Ishikawa (cell line): ENCODE measurements around the gene FAM184A.

Source experiments
- CEBPB ChIP-seq: IDR thresholded peaks from 2 replicates; pipeline ENCODE4 v1.6.1; 2012
- CREB1 ChIP-seq: IDR thresholded peaks from 2 replicates; pipeline ENCODE4 v1.6.1; 2012; ENCODE audit warnings: low read depth
- EGR1 ChIP-seq: IDR thresholded peaks from 2 replicates; pipeline ENCODE4 v1.6.1; 2012
- EP300 ChIP-seq: IDR thresholded peaks from 2 replicates; pipeline ENCODE4 v1.6.1; 2012; ENCODE audit warnings: borderline replicate concordance
- FOXM1 ChIP-seq: IDR thresholded peaks from 2 replicates; pipeline ENCODE4 v1.6.1; 2012; ENCODE audit warnings: low read depth, borderline replicate concordance
- NFIC ChIP-seq: IDR thresholded peaks from 2 replicates; pipeline ENCODE4 v1.6.1; 2012
- RAD21 ChIP-seq: IDR thresholded peaks from 2 replicates; pipeline ENCODE4 v1.6.1; 2012; ENCODE audit warnings: low read depth
- TAF1 ChIP-seq: IDR thresholded peaks from 2 replicates; pipeline ENCODE4 v1.6.1; 2012; ENCODE audit warnings: low read depth, mild to moderate bottlenecking
- TCF12 ChIP-seq: IDR thresholded peaks from 2 replicates; pipeline ENCODE4 v1.6.1; 2012; ENCODE audit warnings: low read depth
- TEAD4 ChIP-seq: IDR thresholded peaks from 2 replicates; pipeline ENCODE4 v1.6.1; 2012
- YY1 ChIP-seq: IDR thresholded peaks from 2 replicates; pipeline ENCODE4 v1.6.1; 2012; ENCODE audit warnings: low read depth
- ZBTB7A ChIP-seq: IDR thresholded peaks from 2 replicates; pipeline ENCODE4 v1.6.1; 2012; ENCODE audit warnings: low read depth
- TF ChIP-seq, protein P1 (sequence below): IDR thresholded peaks from 2 replicates; pipeline ENCODE4 v1.6.1; 2012
- TF ChIP-seq, protein P2 (sequence below): IDR thresholded peaks from 2 replicates; pipeline ENCODE4 v1.6.1; 2012
- TF ChIP-seq, protein P3 (sequence below): IDR thresholded peaks from 2 replicates; pipeline ENCODE4 v1.6.1; 2012; ENCODE audit warnings: low read depth, mild to moderate bottlenecking

The FAM184A gene

DNA sequence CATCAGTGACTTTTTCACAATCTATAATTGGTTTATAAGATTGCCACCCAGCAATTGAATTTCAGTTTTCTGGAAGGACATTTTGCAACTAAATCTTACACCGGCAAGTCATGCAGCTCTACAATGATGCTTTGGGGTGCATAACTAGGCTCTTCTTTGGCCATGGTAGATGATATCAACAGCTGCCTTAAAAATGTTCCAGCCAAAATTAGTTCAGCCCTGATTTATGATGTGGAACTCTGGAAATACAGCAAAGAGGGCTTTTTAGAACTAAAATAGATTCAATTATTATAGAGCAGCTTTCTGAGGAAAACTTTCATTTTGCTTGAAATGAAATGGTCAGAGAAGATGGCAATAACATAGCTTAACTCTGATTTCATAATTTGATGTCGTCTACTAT is 125.1 kb downstream of the FAM184A start:
- TF ChIP-seq TEAD4 (no peak), EGR1 (no peak), FOXM1 (no peak), NFIC (no peak), CEBPB (no peak), CREB1 (no peak), TAF1 (no peak), ZBTB7A (no peak), EP300 (no peak), YY1 (no peak), RAD21 (no peak), TCF12 (no peak)
- TF ChIP-seq, protein P1, sequence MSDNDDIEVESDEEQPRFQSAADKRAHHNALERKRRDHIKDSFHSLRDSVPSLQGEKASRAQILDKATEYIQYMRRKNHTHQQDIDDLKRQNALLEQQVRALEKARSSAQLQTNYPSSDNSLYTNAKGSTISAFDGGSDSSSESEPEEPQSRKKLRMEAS, result no peak
- TF ChIP-seq, protein P2, sequence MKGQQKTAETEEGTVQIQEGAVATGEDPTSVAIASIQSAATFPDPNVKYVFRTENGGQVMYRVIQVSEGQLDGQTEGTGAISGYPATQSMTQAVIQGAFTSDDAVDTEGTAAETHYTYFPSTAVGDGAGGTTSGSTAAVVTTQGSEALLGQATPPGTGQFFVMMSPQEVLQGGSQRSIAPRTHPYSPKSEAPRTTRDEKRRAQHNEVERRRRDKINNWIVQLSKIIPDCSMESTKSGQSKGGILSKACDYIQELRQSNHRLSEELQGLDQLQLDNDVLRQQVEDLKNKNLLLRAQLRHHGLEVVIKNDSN, result no peak
- TF ChIP-seq, protein P3, sequence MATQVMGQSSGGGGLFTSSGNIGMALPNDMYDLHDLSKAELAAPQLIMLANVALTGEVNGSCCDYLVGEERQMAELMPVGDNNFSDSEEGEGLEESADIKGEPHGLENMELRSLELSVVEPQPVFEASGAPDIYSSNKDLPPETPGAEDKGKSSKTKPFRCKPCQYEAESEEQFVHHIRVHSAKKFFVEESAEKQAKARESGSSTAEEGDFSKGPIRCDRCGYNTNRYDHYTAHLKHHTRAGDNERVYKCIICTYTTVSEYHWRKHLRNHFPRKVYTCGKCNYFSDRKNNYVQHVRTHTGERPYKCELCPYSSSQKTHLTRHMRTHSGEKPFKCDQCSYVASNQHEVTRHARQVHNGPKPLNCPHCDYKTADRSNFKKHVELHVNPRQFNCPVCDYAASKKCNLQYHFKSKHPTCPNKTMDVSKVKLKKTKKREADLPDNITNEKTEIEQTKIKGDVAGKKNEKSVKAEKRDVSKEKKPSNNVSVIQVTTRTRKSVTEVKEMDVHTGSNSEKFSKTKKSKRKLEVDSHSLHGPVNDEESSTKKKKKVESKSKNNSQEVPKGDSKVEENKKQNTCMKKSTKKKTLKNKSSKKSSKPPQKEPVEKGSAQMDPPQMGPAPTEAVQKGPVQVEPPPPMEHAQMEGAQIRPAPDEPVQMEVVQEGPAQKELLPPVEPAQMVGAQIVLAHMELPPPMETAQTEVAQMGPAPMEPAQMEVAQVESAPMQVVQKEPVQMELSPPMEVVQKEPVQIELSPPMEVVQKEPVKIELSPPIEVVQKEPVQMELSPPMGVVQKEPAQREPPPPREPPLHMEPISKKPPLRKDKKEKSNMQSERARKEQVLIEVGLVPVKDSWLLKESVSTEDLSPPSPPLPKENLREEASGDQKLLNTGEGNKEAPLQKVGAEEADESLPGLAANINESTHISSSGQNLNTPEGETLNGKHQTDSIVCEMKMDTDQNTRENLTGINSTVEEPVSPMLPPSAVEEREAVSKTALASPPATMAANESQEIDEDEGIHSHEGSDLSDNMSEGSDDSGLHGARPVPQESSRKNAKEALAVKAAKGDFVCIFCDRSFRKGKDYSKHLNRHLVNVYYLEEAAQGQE, result no peak

DNA sequence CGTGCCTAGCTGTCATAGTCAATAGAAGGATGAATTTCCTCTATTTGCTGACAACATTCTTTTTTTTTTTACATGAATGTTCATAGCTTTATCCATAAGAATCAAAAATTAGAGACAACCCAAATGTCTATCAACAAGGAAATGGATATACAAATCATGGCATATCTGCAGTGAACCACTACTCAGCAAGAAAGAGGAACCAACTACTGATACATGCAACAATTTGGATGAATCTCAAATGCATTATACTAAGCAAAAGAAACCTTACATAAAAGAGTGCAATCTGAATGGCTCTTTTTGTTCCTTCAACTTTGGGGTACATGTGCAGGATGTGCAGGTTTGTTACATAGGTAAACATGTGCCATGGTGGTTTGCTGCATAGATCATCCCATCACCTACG is 125.8 kb downstream of the FAM184A start:
- TF ChIP-seq CREB1 (no peak), NFIC (no peak)

DNA sequence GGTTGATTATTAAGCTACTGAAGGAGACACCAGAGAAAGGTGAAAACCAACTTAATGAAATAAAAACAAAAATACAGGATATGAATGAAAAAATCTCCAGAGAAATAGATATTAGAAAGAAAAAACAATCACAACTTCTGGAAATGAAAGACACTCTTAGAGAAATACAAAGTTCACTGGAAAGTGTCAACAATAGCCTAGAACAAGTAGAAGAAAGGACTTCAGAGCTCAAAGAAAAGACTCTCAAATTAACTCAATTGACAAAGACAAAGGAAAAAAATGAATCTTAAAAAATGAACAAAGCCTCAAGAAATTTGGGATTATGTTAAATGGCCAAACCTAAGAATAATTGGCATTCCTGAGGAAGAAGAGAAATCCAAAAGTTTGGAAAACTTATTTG is 133.2 kb downstream of the FAM184A start:
- TF ChIP-seq, protein P3, result no peak
- no peak for TF ChIP-seq TCF12
- TF ChIP-seq, protein P2, result no peak
- TF ChIP-seq TAF1, result no peak
- TF ChIP-seq ZBTB7A, result no peak

DNA sequence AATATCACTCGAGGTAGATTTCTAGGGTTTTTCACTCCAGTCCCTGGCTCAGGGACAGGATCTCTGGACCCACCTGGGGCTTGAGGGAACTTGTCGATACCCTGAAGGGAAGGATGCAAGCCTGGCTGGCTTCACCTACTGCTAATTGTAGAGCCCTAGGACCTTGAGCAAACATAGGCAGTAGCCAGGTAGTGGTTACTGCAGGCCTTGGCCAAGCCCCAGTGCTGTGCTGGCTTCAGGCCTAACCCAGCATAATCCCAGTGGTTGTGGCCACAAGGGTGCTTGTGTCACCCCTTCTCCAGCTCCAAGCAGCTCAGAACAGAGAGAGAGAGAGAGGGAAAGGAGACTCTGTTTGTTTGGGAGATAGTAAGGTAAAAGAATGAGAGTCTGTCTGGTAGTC is 137.7 kb downstream of the FAM184A start:
- TF ChIP-seq TAF1 (no peak), RAD21 (no peak), TCF12 (no peak), EP300 (no peak), EGR1 (no peak), YY1 (no peak), FOXM1 (no peak), NFIC (no peak), CEBPB (no peak), ZBTB7A (no peak), CREB1 (no peak)
- TF ChIP-seq, protein P2, result no peak

DNA sequence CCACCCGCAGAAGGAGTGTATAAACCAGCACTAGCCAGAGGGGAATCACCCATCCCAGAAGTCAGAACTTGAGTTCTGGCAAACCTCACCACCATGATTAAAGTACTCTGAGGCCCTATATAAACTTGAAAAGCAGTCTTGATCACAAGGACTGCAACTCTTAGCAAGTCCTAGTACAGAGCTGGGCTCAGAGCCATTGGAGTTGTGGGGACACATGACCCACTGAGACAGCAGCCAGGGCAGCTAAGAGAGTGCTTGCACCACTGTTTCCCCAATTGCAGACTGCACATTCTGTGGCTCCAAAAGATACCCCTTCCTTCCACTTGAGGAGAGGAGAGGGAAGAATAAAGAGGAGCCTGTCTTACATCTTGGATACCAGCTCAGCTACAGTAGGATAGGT is 138.8 kb downstream of the FAM184A start:
- no peak for TF ChIP-seq EGR1
- TF ChIP-seq EP300, result no peak
- no peak for TF ChIP-seq TCF12
- TF ChIP-seq, protein P3, result no peak
- TF ChIP-seq, protein P2, result no peak
- no peak for TF ChIP-seq TEAD4
- no peak for TF ChIP-seq FOXM1
- TF ChIP-seq CREB1, result no peak
- no peak for TF ChIP-seq TAF1
